Stomach smooth muscle (tissue), 2 donors: ENCODE measurements around the gene CPHXL.

Source experiments
- H3K27ac ChIP-seq: one replicate; pipeline ENCODE4 v1.7.0; 2013; ENCODE audit warnings: mild to moderate bottlenecking, low read length, inconsistent platforms
- H3K27me3 ChIP-seq, 2 donors: one replicate each; pipeline ENCODE4 v1.7.0; 2013; ENCODE audit warnings: low read length in 2 of 2; ENCODE audit not compliant: insufficient read depth in 2 of 2, control insufficient read depth in 1 of 2
- H3K36me3 ChIP-seq, 2 donors: one replicate each; pipeline ENCODE4 v1.7.0; 2013; ENCODE audit warnings: low read length in 2 of 2; ENCODE audit not compliant: control insufficient read depth in 2 of 2, insufficient read depth in 2 of 2
- H3K4me1 ChIP-seq: one replicate; pipeline ENCODE4 v1.7.0; 2013; ENCODE audit warnings: low read length; ENCODE audit not compliant: control insufficient read depth, insufficient read depth
- H3K4me3 ChIP-seq, 2 donors: one replicate each; pipeline ENCODE4 v1.7.0; 2013; ENCODE audit warnings: low read length in 2 of 2
- H3K9ac ChIP-seq, 2 donors: one replicate each; pipeline ENCODE4 v1.7.0; 2013; ENCODE audit warnings: low read length in 2 of 2, mild to moderate bottlenecking in 1 of 2
- H3K9me3 ChIP-seq, 2 donors: one replicate each; pipeline ENCODE4 v1.7.0; 2013; ENCODE audit warnings: low read length in 2 of 2; ENCODE audit not compliant: control insufficient read depth in 2 of 2
- donor health status: healthy.
- donor health status: Pancreatic carcinoma.

Gene CPHXL

GRCh38 chr16:75746359-75746758, 20.1 kb upstream of the CPHXL start:
- Histone ChIP-seq H3K27me3 (no peaks in the 10 kb centered on the region), H3K4me3 (no peak overlapping the region)

GRCh38 chr16:75745823-75746222, 19.5 kb upstream of the CPHXL start:
- H3K27ac ChIP-seq, result no peak overlapping the region
- no peaks in the 10 kb centered on the region for H3K9me3 ChIP-seq
- H3K27me3 ChIP-seq, result no peaks in the 10 kb centered on the region
- no peaks in the 10 kb centered on the region for H3K36me3 ChIP-seq
- H3K9ac ChIP-seq, result no peak overlapping the region
- H3K4me3 ChIP-seq, result no peak overlapping the region
- no peaks in the 10 kb centered on the region for H3K4me1 ChIP-seq

More at GRCh38 chr16:75746359-75746758, 20.1 kb upstream of the CPHXL start:
- Histone ChIP-seq H3K9ac (no peak overlapping the region), H3K36me3 (no peaks in the 10 kb centered on the region), H3K4me1 (no peaks in the 10 kb centered on the region), H3K27ac (no peak overlapping the region), H3K9me3 (no peaks in the 10 kb centered on the region)

- Histone ChIP-seq H3K27ac (no peak overlapping the region), H3K27me3 (no peaks in the 10 kb centered on the region), H3K9ac (no peak overlapping the region), H3K9me3 (no peaks in the 10 kb centered on the region), H3K4me3 (no peak overlapping the region), H3K36me3 (no peaks in the 10 kb centered on the region), H3K4me1 (no peaks in the 10 kb centered on the region)
Measured at GRCh38 chr16:75745242-75745641, 19.0 kb upstream of the CPHXL start.

GRCh38 chr16:75742424-75743047, 16.2 kb upstream of the CPHXL start:
- Histone ChIP-seq H3K27me3 (no peaks in the 10 kb centered on the region), H3K4me3 (no peak overlapping the region)

GRCh38 chr16:75733305-75734211, 7.3 kb upstream of the CPHXL start:
- no peaks in the 10 kb centered on the region for H3K27me3 ChIP-seq
- H3K27ac ChIP-seq, result peak overlapping the region; percentile 67
- peak overlapping the region in 1 of 2 donors; percentile 5 for H3K9ac ChIP-seq

More at GRCh38 chr16:75742424-75743047, 16.2 kb upstream of the CPHXL start:
- Histone ChIP-seq H3K9me3 (no peaks in the 10 kb centered on the region), H3K27ac (no peak overlapping the region), H3K9ac (no peak overlapping the region), H3K36me3 (no peaks in the 10 kb centered on the region), H3K4me1 (no peaks in the 10 kb centered on the region)

GRCh38 chr16:75732871-75733270, 6.6 kb upstream of the CPHXL start:
- no peaks in the 10 kb centered on the region for H3K9me3 ChIP-seq
- peak overlapping the region in 1 of 2 donors; percentile 15 for H3K4me3 ChIP-seq
- peak overlapping the region; percentile 67 for H3K27ac ChIP-seq
- no peaks in the 10 kb centered on the region for H3K36me3 ChIP-seq
- H3K9ac ChIP-seq, result peak overlapping the region in 1 of 2 donors; percentile 13
- peaks cover 17% of the 10 kb centered on the region for H3K4me1 ChIP-seq
- H3K27me3 ChIP-seq, result no peaks in the 10 kb centered on the region

More at GRCh38 chr16:75733305-75734211, 7.3 kb upstream of the CPHXL start:
- Histone ChIP-seq H3K4me1 (peaks cover 17% of the 10 kb centered on the region), H3K4me3 (peak overlapping the region in 1 of 2 donors; percentile 52), H3K9me3 (no peaks in the 10 kb centered on the region), H3K36me3 (no peaks in the 10 kb centered on the region)

GRCh38 chr16:75727221-75727620, 931 bp upstream of the CPHXL start:
- Histone ChIP-seq H3K36me3 (no peaks in the 10 kb centered on the region), H3K4me1 (no peaks in the 10 kb centered on the region)

GRCh38 chr16:75718452-75718851, 7.8 kb downstream of the CPHXL start:
- Histone ChIP-seq H3K27me3 (no peaks in the 10 kb centered on the region), H3K36me3 (no peaks in the 10 kb centered on the region), H3K4me3 (no peak overlapping the region), H3K9ac (no peak overlapping the region), H3K9me3 (no peaks in the 10 kb centered on the region), H3K27ac (no peak overlapping the region), H3K4me1 (no peaks in the 10 kb centered on the region)

More at GRCh38 chr16:75727221-75727620, 931 bp upstream of the CPHXL start:
- H3K27me3 ChIP-seq, result no peaks in the 10 kb centered on the region
- H3K4me3 ChIP-seq, result no peak overlapping the region
- H3K27ac ChIP-seq, result no peak overlapping the region
- no peaks in the 10 kb centered on the region for H3K9me3 ChIP-seq
- no peak overlapping the region for H3K9ac ChIP-seq

GRCh38 chr16:75714661-75715060, 11.6 kb downstream of the CPHXL start:
- no peaks in the 10 kb centered on the region for H3K27me3 ChIP-seq
- no peaks in the 10 kb centered on the region for H3K9me3 ChIP-seq
- H3K27ac ChIP-seq, result no peak overlapping the region
- no peak overlapping the region for H3K4me3 ChIP-seq
- no peaks in the 10 kb centered on the region for H3K36me3 ChIP-seq
- no peak overlapping the region for H3K9ac ChIP-seq
- no peaks in the 10 kb centered on the region for H3K4me1 ChIP-seq

- H3K9ac ChIP-seq, result no peak overlapping the region
- no peak overlapping the region for H3K4me3 ChIP-seq
- no peak overlapping the region for H3K27ac ChIP-seq
- no peaks in the 10 kb centered on the region for H3K9me3 ChIP-seq
- no peaks in the 10 kb centered on the region for H3K4me1 ChIP-seq
- H3K27me3 ChIP-seq, result no peaks in the 10 kb centered on the region
- no peaks in the 10 kb centered on the region for H3K36me3 ChIP-seq
Measured at GRCh38 chr16:75710344-75710743, 15.9 kb downstream of the CPHXL start.

- no peak overlapping the region for H3K4me3 ChIP-seq
- no peaks in the 10 kb centered on the region for H3K36me3 ChIP-seq
- no peak overlapping the region for H3K27ac ChIP-seq
- H3K4me1 ChIP-seq, result no peaks in the 10 kb centered on the region
- no peak overlapping the region for H3K9ac ChIP-seq
- no peaks in the 10 kb centered on the region for H3K27me3 ChIP-seq
- no peaks in the 10 kb centered on the region for H3K9me3 ChIP-seq
Measured at GRCh38 chr16:75703306-75703705, 23.0 kb downstream of the CPHXL start.
